Esophagus squamous epithelium (tissue), 5 donors: ENCODE data around the gene GBE1. TPM values are rescaled to one million over a fixed set of nuclear protein-coding genes. Genes with fewer than 3 reads are reported as not detected.

Source experiments
- DNase-seq: peaks from one replicate; lab custom pipeline; 2025; lab: John Stamatoyannopoulos, UW
- H3K27ac ChIP-seq, 4 donors: fragments of 200-600 bp; sonication (generic); one replicate each; pipeline ENCODE4 v1.5.1; 2016 to 2019; ENCODE audit warnings: mild to moderate bottlenecking in 1 of 4
- H3K27me3 ChIP-seq, 4 donors: fragments of 200-600 bp; sonication (generic); 1 replicate in 3 of 4; 2 replicates in 1 of 4; pipeline versions ENCODE4 v1.5.1 to v1.6.0; 2017 to 2021; ENCODE audit warnings: antibody characterized with exemption in 1 of 4
- H3K36me3 ChIP-seq, 3 donors: fragments of 200-600 bp; sonication (generic); one replicate each; pipeline ENCODE4 v1.5.1; 2016 to 2019
- H3K4me1 ChIP-seq, 3 donors: fragments of 200-600 bp; sonication (generic); one replicate each; pipeline ENCODE4 v1.5.1; 2017 to 2019
- H3K4me3 ChIP-seq, 4 donors: fragments of 200-600 bp; sonication (generic); 1 replicate in 3 of 4; 2 replicates in 1 of 4; pipeline ENCODE4 v1.5.1; 2016 to 2019; ENCODE audit warnings: mild to moderate bottlenecking in 2 of 4, moderate library complexity in 1 of 4
- H3K9me3 ChIP-seq, 3 donors: fragments of 200-600 bp; sonication (generic); one replicate each; pipeline ENCODE4 v1.5.1; 2016 to 2019
- CTCF ChIP-seq, 6 experiments: fragments of 450-650 bp in 4 of 6; fragments of 200-600 bp in 2 of 6; sonication (generic) in 2 of 6; IDR thresholded peaks; one replicate each; pipeline ENCODE4 v1.5.1; 2016 to 2019; ENCODE audit warnings: antibody characterized with exemption in 6 of 6, mild to moderate bottlenecking in 4 of 6, moderate library complexity in 4 of 6
- POLR2A ChIP-seq, 4 donors: fragments of 450-650 bp; IDR thresholded peaks; one replicate each; pipeline ENCODE4 v1.6.1; 2017; ENCODE audit warnings: antibody characterized with exemption in 4 of 4, mild to moderate bottlenecking in 4 of 4, moderate library complexity in 3 of 4
- WGBS, 2 donors: methylation state at CpG; one replicate each; pipeline ENCODE4 v1.1.5; 2018; 5-methylcytosine and 5-hydroxymethylcytosine counted together
- intact Hi-C: fragments of 100-400 bp; cut with DNase I; formaldehyde crosslinking; loops from one replicate; pipeline ENCODE4 v1.15.0; 2022
- total RNA-seq, 4 donors: library from RNA; depleted of rRNA; stranded (reverse); fragments of >200 nt; gene quantifications; one replicate each; pipeline ENCODE4 v1.1.0, GENCODE V29; 2016
- donor health status: DM: yes; HTN: yes; CAD: no.

Gene GBE1
- total RNA-seq, 4 donors from 2014 or later = 19.2 to 37.2 (median 29.7) TPM

GRCh38 chr3:81452418-81452817 lies 309.0 kb downstream of the GBE1 start:
- Histone ChIP-seq H3K36me3 (no peaks in the 10 kb centered on the region), H3K4me3 (no peak overlapping the region), H3K27ac (no peak overlapping the region), H3K9me3 (no peaks in the 10 kb centered on the region), H3K27me3 (no peaks in the 10 kb centered on the region), H3K4me1 (no peaks in the 10 kb centered on the region)
- TF ChIP-seq CTCF (IDR thresholded peaks at IDR 0.05) (no peak), POLR2A (IDR thresholded peaks at IDR 0.05) (no peak)
- intact Hi-C loops = no loop called here
- no peak for DNase-seq

- no peaks in the 10 kb centered on the region for H3K9me3 ChIP-seq
- H3K4me3 ChIP-seq = no peak overlapping the region
- no peak overlapping the region for H3K27ac ChIP-seq
- no peaks in the 10 kb centered on the region for H3K4me1 ChIP-seq
- no peaks in the 10 kb centered on the region for H3K36me3 ChIP-seq
- DNase-seq = no peak
- H3K27me3 ChIP-seq = no peaks in the 10 kb centered on the region
- intact Hi-C loops = no loop called here
- TF ChIP-seq POLR2A (IDR thresholded peaks at IDR 0.05) (no peak), CTCF (IDR thresholded peaks at IDR 0.05) (no peak)
Observed at GRCh38 chr3:81451611-81452010, 309.8 kb downstream of the GBE1 start.

- 74 to 91% methylated on average over 2 of the region's 2 CpGs for WGBS, 2 donors
- Histone ChIP-seq H3K27me3 (no peaks in the 10 kb centered on the region), H3K4me3 (no peak overlapping the region), H3K9me3 (no peaks in the 10 kb centered on the region), H3K36me3 (no peaks in the 10 kb centered on the region), H3K27ac (no peak overlapping the region), H3K4me1 (no peaks in the 10 kb centered on the region)
- intact Hi-C loops = no loop called here
- no peak for DNase-seq
- TF ChIP-seq CTCF (IDR thresholded peaks at IDR 0.05) (no peak), POLR2A (IDR thresholded peaks at IDR 0.05) (no peak)
Observed at GRCh38 chr3:81451140-81451539, 310.3 kb downstream of the GBE1 start.

- H3K4me3 ChIP-seq = no peak overlapping the region
- no peaks in the 10 kb centered on the region for H3K9me3 ChIP-seq
- no peak overlapping the region for H3K27ac ChIP-seq
- H3K4me1 ChIP-seq = no peaks in the 10 kb centered on the region
- no peaks in the 10 kb centered on the region for H3K27me3 ChIP-seq
- TF ChIP-seq CTCF (IDR thresholded peaks at IDR 0.05) (no peak), POLR2A (IDR thresholded peaks at IDR 0.05) (no peak)
- WGBS, 2 donors = 58 to 68% methylated on average over 1 of the region's 1 CpG
- intact Hi-C loops = no loop called here
- H3K36me3 ChIP-seq = no peaks in the 10 kb centered on the region
- no peak for DNase-seq
Observed at GRCh38 chr3:81446806-81447205, 314.6 kb downstream of the GBE1 start.

GRCh38 chr3:81445712-81446111 lies 315.7 kb downstream of the GBE1 start:
- Histone ChIP-seq H3K36me3 (no peaks in the 10 kb centered on the region), H3K27ac (no peak overlapping the region), H3K4me1 (no peaks in the 10 kb centered on the region), H3K9me3 (no peaks in the 10 kb centered on the region), H3K27me3 (no peaks in the 10 kb centered on the region), H3K4me3 (no peak overlapping the region)
- TF ChIP-seq POLR2A (IDR thresholded peaks at IDR 0.05) (no peak), CTCF (IDR thresholded peaks at IDR 0.05) (no peak)
- WGBS, 2 donors = 90 to 93% methylated on average over 4 of the region's 4 CpGs
- no peak for DNase-seq
- intact Hi-C loops = no loop called here
